Cardiac muscle cell (in vitro differentiated cells and primary cell): ENCODE results near the gene DTNA. TPM values are rescaled to one million over a fixed set of nuclear protein-coding genes. Genes with fewer than 3 reads are reported as not detected.

ENCODE experiments used
- DNase-seq, 2 donors: peaks; one replicate each; pipeline versions ENCODE4 v3.0.0 to v3.0.0-alpha.2; 2010 to 2017; ENCODE audit warnings: low read depth in 1 of 2, low spot score in 1 of 2
- H3K27ac ChIP-seq: fragments of 200-600 bp; sonication (generic); 2 replicates; pipeline ENCODE4 v1.5.1; 2016
- H3K27me3 ChIP-seq: fragments of 200-600 bp; sonication (generic); 2 replicates; pipeline ENCODE4 v1.6.0; 2016; ENCODE audit warnings: control low read depth
- H3K36me3 ChIP-seq: fragments of 200-600 bp; sonication (generic); 2 replicates; pipeline ENCODE4 v1.5.1; 2016; ENCODE audit warnings: control low read depth
- H3K4me1 ChIP-seq: fragments of 200-600 bp; sonication (generic); 2 replicates; pipeline ENCODE4 v1.8.1; 2017; ENCODE audit warnings: low read depth, mild to moderate bottlenecking, mixed run types
- H3K4me3 ChIP-seq: fragments of 200-600 bp; sonication (generic); 2 replicates; pipeline ENCODE4 v1.5.1; 2016; ENCODE audit warnings: mild to moderate bottlenecking
- H3K9me3 ChIP-seq: fragments of 200-600 bp; sonication (generic); 2 replicates; pipeline ENCODE4 v1.5.1; 2017; ENCODE audit warnings: low read depth, mild to moderate bottlenecking, control low read depth
- CTCF ChIP-seq: IDR thresholded peaks from 2 replicates; pipeline ENCODE4 v1.5.1; 2012; ENCODE audit warnings: low read depth, mild to moderate bottlenecking, low read length
- polyA plus RNA-seq: library from polyadenylated mRNA; unstranded; fragments of >200 nt; fragmentation: Nextera tagmentation; extraction: Ambion mirVana; gene quantifications from 2 replicates; pipeline ENCODE4 v1.2.1, GENCODE V29; 2016
- total RNA-seq: library from RNA; depleted of rRNA; stranded (reverse); fragments of >200 nt; gene quantifications from 2 replicates; pipeline ENCODE4 v1.2.3, GENCODE V29; 2016

The DTNA gene
- total and polyA plus RNA-seq, 2 experiments from 2014 or later = 19.6 to 34.6 TPM

GRCh38 chr18:34701911-34702310 is 8.2 kb upstream of the DTNA start:
- H3K9me3 ChIP-seq = no peaks in the 10 kb centered on the region
- no peaks in the 10 kb centered on the region for H3K36me3 ChIP-seq
- DNase-seq = no peak
- no peak for TF ChIP-seq CTCF
- H3K27me3 ChIP-seq = no peaks in the 10 kb centered on the region
- H3K4me3 ChIP-seq = no peak overlapping the region
- no peak overlapping the region for H3K27ac ChIP-seq
- H3K4me1 ChIP-seq = peaks cover 7% of the 10 kb centered on the region

GRCh38 chr18:34702814-34703213 is 7.3 kb upstream of the DTNA start:
- no peaks in the 10 kb centered on the region for H3K36me3 ChIP-seq
- H3K4me1 ChIP-seq = peaks cover 13% of the 10 kb centered on the region
- H3K27ac ChIP-seq = no peak overlapping the region
- no peak overlapping the region for H3K4me3 ChIP-seq
- H3K9me3 ChIP-seq = no peaks in the 10 kb centered on the region
- no peak for TF ChIP-seq CTCF
- no peaks in the 10 kb centered on the region for H3K27me3 ChIP-seq
- no peak for DNase-seq

DNA sequence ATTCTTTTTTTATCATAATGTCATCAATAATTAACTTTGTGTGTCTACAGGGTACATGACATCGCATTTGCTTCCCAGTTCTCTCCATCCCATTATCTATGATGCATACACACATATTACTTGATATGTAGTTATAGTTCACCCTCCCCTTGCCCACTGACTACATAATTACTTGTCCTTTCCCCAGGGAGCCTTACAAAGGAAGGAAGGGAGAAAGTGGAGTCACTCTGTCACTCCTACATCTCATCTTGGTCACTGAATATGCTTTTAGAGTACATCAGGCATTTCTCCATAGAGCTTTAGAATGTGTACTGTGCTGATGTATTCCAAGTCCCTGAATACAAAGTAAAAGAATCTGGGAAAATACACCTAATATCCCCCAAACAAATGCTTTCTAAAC is 6.0 kb upstream of the DTNA start:
- Histone ChIP-seq H3K9me3 (no peaks in the 10 kb centered on the region), H3K4me1 (peaks cover 16% of the 10 kb centered on the region), H3K27me3 (no peaks in the 10 kb centered on the region), H3K36me3 (no peaks in the 10 kb centered on the region), H3K4me3 (no peak overlapping the region), H3K27ac (no peak overlapping the region)
- no peak for DNase-seq
- no peak for TF ChIP-seq CTCF

DNA sequence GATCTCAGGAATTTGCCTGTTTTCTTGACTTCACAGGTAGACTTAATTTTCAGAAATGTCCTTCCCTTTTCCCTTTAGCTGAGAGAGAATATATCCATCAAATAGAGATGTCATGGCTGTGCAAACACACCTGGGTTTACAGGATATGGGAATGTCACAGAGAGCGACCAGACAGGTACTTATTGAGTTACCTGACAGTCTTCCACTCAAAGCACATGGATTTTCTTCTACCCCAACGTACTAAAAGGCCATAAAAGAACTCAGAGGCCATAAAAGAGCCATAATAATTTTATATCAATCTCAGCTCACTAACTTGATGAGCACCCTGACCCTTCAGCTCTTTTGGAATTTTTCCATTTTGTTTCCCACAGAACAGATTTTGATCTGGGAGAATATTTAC is 5.3 kb upstream of the DTNA start:
- H3K27me3 ChIP-seq = no peaks in the 10 kb centered on the region
- H3K4me3 ChIP-seq = no peak overlapping the region
- DNase-seq = no peak
- peaks cover 16% of the 10 kb centered on the region for H3K4me1 ChIP-seq
- H3K27ac ChIP-seq = no peak overlapping the region
- H3K9me3 ChIP-seq = no peaks in the 10 kb centered on the region
- no peak for TF ChIP-seq CTCF
- H3K36me3 ChIP-seq = no peaks in the 10 kb centered on the region

- Histone ChIP-seq H3K36me3 (no peaks in the 10 kb centered on the region), H3K9me3 (no peaks in the 10 kb centered on the region), H3K4me3 (no peak overlapping the region), H3K27ac (no peak overlapping the region), H3K27me3 (no peaks in the 10 kb centered on the region), H3K4me1 (peaks cover 18% of the 10 kb centered on the region)
- DNase-seq = peak; percentile 66 to 93
- no peak for TF ChIP-seq CTCF
Observed at GRCh38 chr18:34707670-34708069, 2.4 kb upstream of the DTNA start.

- Histone ChIP-seq H3K27ac (no peak overlapping the region), H3K9me3 (no peaks in the 10 kb centered on the region)
- DNase-seq = peak in 1 of 2 donors; percentile 87
Observed at GRCh38 chr18:34709104-34709503, 994 bp upstream of the DTNA start.

More at GRCh38 chr18:34709104-34709503, 994 bp upstream of the DTNA start:
- no peak overlapping the region for H3K4me3 ChIP-seq
- H3K27me3 ChIP-seq = no peaks in the 10 kb centered on the region
- H3K36me3 ChIP-seq = no peaks in the 10 kb centered on the region
- TF ChIP-seq CTCF = no peak
- peaks cover 18% of the 10 kb centered on the region for H3K4me1 ChIP-seq
